ENCODE data around the gene HDAC9. TPM values are rescaled to one million over a fixed set of nuclear protein-coding genes. Genes with fewer than 3 reads are reported as not detected.

HDAC9 gene
- total RNA-seq, 2 experiments from 2014 or later = 0.61 to 0.71 TPM

- Mint-ChIP-seq H3K36me3 (no peaks in the 10 kb centered on the region), H3K4me1 (no peaks in the 10 kb centered on the region), H3K4me3 (no peak overlapping the region), H3K9me3 (peaks cover 3% of the 10 kb centered on the region), H3K27me3 (no peaks in the 10 kb centered on the region), H3K27ac (no peak overlapping the region)
- DNase-seq (no peak), ATAC-seq (ENCODE audit: low read depth) (no peak)
- POLR2A ChIA-PET = no interaction called here
These were observed 26.5 kb downstream of the HDAC9 start for GRCh38 chr7:18521945-18522566.

- H3K9me3 Mint-ChIP-seq = peaks cover 2% of the 10 kb centered on the region
- no peaks in the 10 kb centered on the region for H3K4me1 Mint-ChIP-seq
- no peak overlapping the region for H3K4me3 Mint-ChIP-seq
- ATAC-seq (ENCODE audit: low read depth) = no peak
- no peak overlapping the region for H3K27ac Mint-ChIP-seq
- DNase-seq = no peak
- POLR2A ChIA-PET = no interaction called here
- H3K36me3 Mint-ChIP-seq = no peaks in the 10 kb centered on the region
- no peaks in the 10 kb centered on the region for H3K27me3 Mint-ChIP-seq
These were observed 28.7 kb downstream of the HDAC9 start for GRCh38 chr7:18524248-18524647.

- POLR2A ChIA-PET = no interaction called here
- Mint-ChIP-seq H3K4me3 (no peak overlapping the region), H3K4me1 (no peaks in the 10 kb centered on the region), H3K27ac (no peak overlapping the region), H3K27me3 (no peaks in the 10 kb centered on the region), H3K9me3 (peaks cover 2% of the 10 kb centered on the region), H3K36me3 (no peaks in the 10 kb centered on the region)
- DNase-seq (no peak), ATAC-seq (ENCODE audit: low read depth) (no peak)
These were observed 30.9 kb downstream of the HDAC9 start for GRCh38 chr7:18526368-18526878.

- H3K36me3 Mint-ChIP-seq = no peaks in the 10 kb centered on the region
- H3K9me3 Mint-ChIP-seq = no peaks in the 10 kb centered on the region
- ATAC-seq (ENCODE audit: low read depth) (no peak), DNase-seq (no peak)
- no peaks in the 10 kb centered on the region for H3K4me1 Mint-ChIP-seq
- POLR2A ChIA-PET = no interaction called here
- no peaks in the 10 kb centered on the region for H3K27me3 Mint-ChIP-seq
- H3K27ac Mint-ChIP-seq = no peak overlapping the region
- H3K4me3 Mint-ChIP-seq = no peak overlapping the region
These were observed 33.7 kb downstream of the HDAC9 start for GRCh38 chr7:18529239-18529638.

GRCh38 chr7:18530224-18531179, 35.0 kb downstream of the HDAC9 start:
- Mint-ChIP-seq H3K27me3 (no peaks in the 10 kb centered on the region), H3K9me3 (no peaks in the 10 kb centered on the region), H3K4me3 (no peak overlapping the region), H3K36me3 (no peaks in the 10 kb centered on the region), H3K27ac (no peak overlapping the region), H3K4me1 (no peaks in the 10 kb centered on the region)
- DNase-seq (no peak), ATAC-seq (ENCODE audit: low read depth) (no peak)
- POLR2A ChIA-PET = no interaction called here

GRCh38 chr7:18531539-18531938, 36.0 kb downstream of the HDAC9 start:
- Mint-ChIP-seq H3K36me3 (no peaks in the 10 kb centered on the region), H3K27ac (no peak overlapping the region), H3K4me3 (no peak overlapping the region), H3K27me3 (no peaks in the 10 kb centered on the region), H3K4me1 (no peaks in the 10 kb centered on the region), H3K9me3 (no peaks in the 10 kb centered on the region)
- ATAC-seq (ENCODE audit: low read depth) (no peak), DNase-seq (no peak)
- POLR2A ChIA-PET = no interaction called here

GRCh38 chr7:18532813-18533212, 37.3 kb downstream of the HDAC9 start:
- DNase-seq (no peak), ATAC-seq (ENCODE audit: low read depth) (no peak)
- H3K27ac Mint-ChIP-seq = no peak overlapping the region
- no peaks in the 10 kb centered on the region for H3K27me3 Mint-ChIP-seq
- H3K9me3 Mint-ChIP-seq = no peaks in the 10 kb centered on the region
- no peak overlapping the region for H3K4me3 Mint-ChIP-seq
- no peaks in the 10 kb centered on the region for H3K4me1 Mint-ChIP-seq
- H3K36me3 Mint-ChIP-seq = no peaks in the 10 kb centered on the region
- POLR2A ChIA-PET = no interaction called here

- DNase-seq (no peak), ATAC-seq (ENCODE audit: low read depth) (no peak)
- POLR2A ChIA-PET = no interaction called here
- no peaks in the 10 kb centered on the region for H3K9me3 Mint-ChIP-seq
- no peak overlapping the region for H3K27ac Mint-ChIP-seq
- no peaks in the 10 kb centered on the region for H3K27me3 Mint-ChIP-seq
- no peak overlapping the region for H3K4me3 Mint-ChIP-seq
- H3K4me1 Mint-ChIP-seq = no peaks in the 10 kb centered on the region
- no peaks in the 10 kb centered on the region for H3K36me3 Mint-ChIP-seq
These were observed 38.9 kb downstream of the HDAC9 start for GRCh38 chr7:18534481-18534880.

- Mint-ChIP-seq H3K4me1 (no peaks in the 10 kb centered on the region), H3K27ac (no peak overlapping the region)
- POLR2A ChIA-PET = no interaction called here
These were observed 40.4 kb downstream of the HDAC9 start for GRCh38 chr7:18535810-18536415.

GRCh38 chr7:18536486-18536885, 40.9 kb downstream of the HDAC9 start:
- no peak for ATAC-seq (ENCODE audit: low read depth)
- H3K4me1 Mint-ChIP-seq = no peaks in the 10 kb centered on the region
- DNase-seq = no peak
- H3K4me3 Mint-ChIP-seq = no peak overlapping the region
- no peaks in the 10 kb centered on the region for H3K36me3 Mint-ChIP-seq
- POLR2A ChIA-PET = no interaction called here
- no peaks in the 10 kb centered on the region for H3K9me3 Mint-ChIP-seq
- no peak overlapping the region for H3K27ac Mint-ChIP-seq
- H3K27me3 Mint-ChIP-seq = no peaks in the 10 kb centered on the region

More at GRCh38 chr7:18535810-18536415, 40.4 kb downstream of the HDAC9 start:
- H3K27me3 Mint-ChIP-seq = no peaks in the 10 kb centered on the region
- DNase-seq = no peak
- ATAC-seq (ENCODE audit: low read depth) = no peak
- H3K36me3 Mint-ChIP-seq = no peaks in the 10 kb centered on the region
- no peak overlapping the region for H3K4me3 Mint-ChIP-seq
- H3K9me3 Mint-ChIP-seq = no peaks in the 10 kb centered on the region

- Mint-ChIP-seq H3K27me3 (no peaks in the 10 kb centered on the region), H3K4me3 (no peak overlapping the region), H3K27ac (no peak overlapping the region), H3K9me3 (no peaks in the 10 kb centered on the region), H3K36me3 (no peaks in the 10 kb centered on the region), H3K4me1 (no peaks in the 10 kb centered on the region)
- DNase-seq (no peak), ATAC-seq (ENCODE audit: low read depth) (no peak)
- POLR2A ChIA-PET = no interaction called here
These were observed 43.2 kb downstream of the HDAC9 start for GRCh38 chr7:18538554-18539250.

GRCh38 chr7:18540396-18540795, 44.8 kb downstream of the HDAC9 start:
- Mint-ChIP-seq H3K36me3 (no peaks in the 10 kb centered on the region), H3K4me3 (no peak overlapping the region), H3K4me1 (no peaks in the 10 kb centered on the region), H3K9me3 (no peaks in the 10 kb centered on the region), H3K27me3 (no peaks in the 10 kb centered on the region), H3K27ac (no peak overlapping the region)
- POLR2A ChIA-PET = no interaction called here
- DNase-seq = no peak
- no peak for ATAC-seq (ENCODE audit: low read depth)

GRCh38 chr7:18541181-18541870, 45.8 kb downstream of the HDAC9 start:
- no peaks in the 10 kb centered on the region for H3K4me1 Mint-ChIP-seq
- no peak for ATAC-seq (ENCODE audit: low read depth)

More at GRCh38 chr7:18541181-18541870, 45.8 kb downstream of the HDAC9 start:
- H3K27me3 Mint-ChIP-seq = no peaks in the 10 kb centered on the region
- DNase-seq = no peak
- POLR2A ChIA-PET = no interaction called here
- no peak overlapping the region for H3K4me3 Mint-ChIP-seq
- H3K27ac Mint-ChIP-seq = no peak overlapping the region
- H3K36me3 Mint-ChIP-seq = no peaks in the 10 kb centered on the region
- no peaks in the 10 kb centered on the region for H3K9me3 Mint-ChIP-seq
